Measurements from ENCODE around the gene RAD51B.

DNA sequence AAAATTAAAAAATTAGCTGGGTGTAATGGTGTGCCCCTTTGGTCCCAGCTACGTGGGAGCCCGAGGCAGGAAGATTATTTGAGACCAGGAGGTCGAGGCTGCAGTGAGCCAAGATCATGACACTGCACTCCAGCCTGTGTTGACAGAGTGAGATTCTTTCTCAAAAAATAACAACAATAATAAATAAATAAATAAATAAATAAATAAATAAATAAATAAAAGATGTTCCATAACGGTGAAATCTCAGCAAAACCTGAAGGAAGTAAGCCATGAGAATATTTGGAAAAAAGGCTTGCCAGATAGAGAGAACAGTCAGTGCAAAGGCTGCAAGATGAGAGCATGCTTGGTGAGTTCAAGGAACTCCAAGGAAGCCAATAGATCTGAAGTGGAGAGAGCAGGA is 176.7 kb downstream of the RAD51B start:
- TF ChIP-seq ZSCAN18 (tag by site-specific recombination; IDR thresholded peaks at IDR 0.05) (no peak), ZNF221 (tag by site-specific recombination; IDR thresholded peaks at IDR 0.05; ENCODE audit: borderline replicate concordance) (no peak), CTCF (tag by site-specific recombination; IDR thresholded peaks at IDR 0.05) (no peak), MYNN (tag by site-specific recombination; IDR thresholded peaks at IDR 0.05; ENCODE audit: borderline replicate concordance) (no peak), PRDM6 (tag by site-specific recombination; IDR thresholded peaks at IDR 0.05) (no peak), ZEB2 (tag by site-specific recombination; IDR thresholded peaks at IDR 0.05) (no peak), TCF7L2 (IDR thresholded peaks at IDR 0.05; ENCODE audit: borderline replicate concordance, low read depth, low read length) (no peak), ZNF274 (IDR thresholded peaks at IDR 0.05; ENCODE audit: low read length) (no peak), ZNF274 (tag by site-specific recombination; IDR thresholded peaks at IDR 0.05; ENCODE audit: borderline replicate concordance) (no peak), KLF16 (tag by site-specific recombination; IDR thresholded peaks at IDR 0.05) (no peak), ZNF791 (tag by site-specific recombination; IDR thresholded peaks at IDR 0.05) (no peak)
- TF ChIP-seq, protein P1, sequence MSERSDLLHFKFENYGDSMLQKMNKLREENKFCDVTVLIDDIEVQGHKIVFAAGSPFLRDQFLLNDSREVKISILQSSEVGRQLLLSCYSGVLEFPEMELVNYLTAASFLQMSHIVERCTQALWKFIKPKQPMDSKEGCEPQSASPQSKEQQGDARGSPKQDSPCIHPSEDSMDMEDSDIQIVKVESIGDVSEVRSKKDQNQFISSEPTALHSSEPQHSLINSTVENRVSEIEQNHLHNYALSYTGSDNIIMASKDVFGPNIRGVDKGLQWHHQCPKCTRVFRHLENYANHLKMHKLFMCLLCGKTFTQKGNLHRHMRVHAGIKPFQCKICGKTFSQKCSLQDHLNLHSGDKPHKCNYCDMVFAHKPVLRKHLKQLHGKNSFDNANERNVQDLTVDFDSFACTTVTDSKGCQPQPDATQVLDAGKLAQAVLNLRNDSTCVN (tag by site-specific recombination; optimal IDR thresholded peaks at IDR 0.05): no peak
- TF ChIP-seq, protein P2, sequence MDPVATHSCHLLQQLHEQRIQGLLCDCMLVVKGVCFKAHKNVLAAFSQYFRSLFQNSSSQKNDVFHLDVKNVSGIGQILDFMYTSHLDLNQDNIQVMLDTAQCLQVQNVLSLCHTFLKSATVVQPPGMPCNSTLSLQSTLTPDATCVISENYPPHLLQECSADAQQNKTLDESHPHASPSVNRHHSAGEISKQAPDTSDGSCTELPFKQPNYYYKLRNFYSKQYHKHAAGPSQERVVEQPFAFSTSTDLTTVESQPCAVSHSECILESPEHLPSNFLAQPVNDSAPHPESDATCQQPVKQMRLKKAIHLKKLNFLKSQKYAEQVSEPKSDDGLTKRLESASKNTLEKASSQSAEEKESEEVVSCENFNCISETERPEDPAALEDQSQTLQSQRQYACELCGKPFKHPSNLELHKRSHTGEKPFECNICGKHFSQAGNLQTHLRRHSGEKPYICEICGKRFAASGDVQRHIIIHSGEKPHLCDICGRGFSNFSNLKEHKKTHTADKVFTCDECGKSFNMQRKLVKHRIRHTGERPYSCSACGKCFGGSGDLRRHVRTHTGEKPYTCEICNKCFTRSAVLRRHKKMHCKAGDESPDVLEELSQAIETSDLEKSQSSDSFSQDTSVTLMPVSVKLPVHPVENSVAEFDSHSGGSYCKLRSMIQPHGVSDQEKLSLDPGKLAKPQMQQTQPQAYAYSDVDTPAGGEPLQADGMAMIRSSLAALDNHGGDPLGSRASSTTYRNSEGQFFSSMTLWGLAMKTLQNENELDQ (tag by site-specific recombination; IDR thresholded peaks at IDR 0.05; ENCODE audit: low read depth): no peak

Measured in HEK293 (cell line).